ENCODE measurements around the gene PDE4D. TPM values are rescaled to one million over a fixed set of nuclear protein-coding genes. Genes with fewer than 3 reads are reported as not detected.

Gene PDE4D
- total RNA-seq, 1 experiment from 2014 or later = 2.1 TPM

DNA sequence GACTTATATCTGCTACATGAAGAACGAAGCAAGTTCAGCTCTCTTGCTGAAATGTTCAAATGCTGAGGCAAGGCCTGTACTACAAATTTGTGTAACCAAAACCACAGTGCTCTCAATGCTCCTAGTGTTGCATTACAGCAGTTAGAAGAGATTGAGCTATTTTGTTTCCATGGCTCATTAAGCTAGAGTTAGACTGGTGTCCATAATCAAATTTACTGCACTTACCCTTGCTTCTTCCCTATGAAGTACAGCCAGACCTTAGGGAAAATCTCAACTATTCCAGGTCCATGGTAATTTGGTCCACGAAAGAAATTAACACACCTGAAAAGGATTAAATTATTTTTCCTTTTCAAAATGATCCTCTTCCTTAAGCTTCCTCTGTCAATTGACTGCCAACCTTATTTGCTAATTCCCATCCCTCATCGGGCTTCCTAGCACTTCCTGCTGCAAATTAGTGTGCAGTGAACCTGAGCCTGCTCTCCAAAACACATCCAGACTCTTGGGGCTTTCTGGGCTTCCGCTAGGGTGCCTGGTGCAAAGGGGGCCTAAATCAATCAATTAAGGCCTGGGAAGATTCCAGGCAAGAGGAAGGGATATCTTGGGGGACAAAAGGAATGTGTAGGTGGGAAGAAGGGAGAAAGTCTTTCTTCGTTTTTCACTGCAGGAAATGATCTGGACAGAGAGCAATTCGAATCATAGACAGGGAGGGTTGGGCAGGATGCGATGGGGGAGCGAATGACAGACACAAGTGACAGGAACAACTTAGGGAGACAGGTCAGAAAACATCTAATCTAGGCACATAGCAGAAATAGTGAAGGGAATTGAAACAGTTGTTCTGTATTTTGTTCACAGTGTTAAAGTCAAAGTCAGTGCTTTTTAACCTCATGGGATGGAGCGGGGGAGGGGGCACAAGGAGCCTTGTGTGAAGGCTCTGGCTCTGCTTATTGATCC lies 768.2 kb downstream of the PDE4D start:
- Histone ChIP-seq H3K56ac (ENCODE audit: insufficient read length, low read depth, low read length) (no peak overlapping the region), H3K79me2 (ENCODE audit: insufficient read depth, low read length) (no peaks in the 10 kb centered on the region), H2BK20ac (ENCODE audit: low read depth, low read length, poor library complexity, severe bottlenecking) (no peak overlapping the region), H2AK5ac (ENCODE audit: insufficient read length, low read length) (no peak overlapping the region), H3K4me2 (ENCODE audit: insufficient read depth, insufficient read length, low read length) (no peak overlapping the region), H4K20me1 (ENCODE audit: control insufficient read depth, insufficient read depth, insufficient read length) (no peaks in the 10 kb centered on the region), H4K8ac (replicated peaks; ENCODE audit: insufficient read length, low read depth, low read length) (peak overlapping the region; percentile 57), H2BK12ac (ENCODE audit: insufficient read length, low read depth, low read length) (peak overlapping the region; percentile 99), H3K9ac (ENCODE audit: extremely low read depth, insufficient read length, low read length) (no peak overlapping the region), H4K5ac (ENCODE audit: insufficient read length, low read depth, low read length) (peak overlapping the region; percentile 27), H4K91ac (ENCODE audit: insufficient read length, low read depth, low read length) (peak overlapping the region; percentile 62), H3K79me1 (ENCODE audit: insufficient read depth, low read depth, low read length, poor library complexity, severe bottlenecking) (no peaks in the 10 kb centered on the region), H3K23me2 (ENCODE audit: insufficient read length, low read depth, low read length, poor library complexity, severe bottlenecking) (no peaks in the 10 kb centered on the region), H3K4me1 (ENCODE audit: insufficient read depth, low read length) (peaks cover 16% of the 10 kb centered on the region; the same call in 1 of the 2 replicates), H3K27ac (ENCODE audit: insufficient read length, low read depth, low read length) (peak overlapping the region; percentile 36), H2BK120ac (ENCODE audit: low read depth, low read length, poor library complexity, severe bottlenecking) (peak overlapping the region; percentile 78), H2AFZ (ENCODE audit: low read length) (peak overlapping the region; percentile 86), H3T11ph (ENCODE audit: low read length) (no peak overlapping the region), H3K4ac (ENCODE audit: low read depth, low read length) (no peak overlapping the region), H3K9me3 (ENCODE audit: control insufficient read depth, low read depth, low read length) (no peaks in the 10 kb centered on the region), H2BK15ac (ENCODE audit: low read depth, low read length) (no peak overlapping the region), H3K23ac (ENCODE audit: insufficient read length, low read depth, low read length) (no peak overlapping the region), H2BK5ac (ENCODE audit: insufficient read length, low read length) (no peak overlapping the region), H3K18ac (ENCODE audit: insufficient read length, low read depth, low read length) (peak overlapping the region; percentile 83), H3K14ac (ENCODE audit: insufficient read depth, low read length) (0 out of 2 replicates have a peak overlapping the region, but pooled peaks have one; percentile 8), H3K27me3 (ENCODE audit: insufficient read depth, low read length) (no peaks in the 10 kb centered on the region)
- H3K4me1 Mint-ChIP-seq = peaks cover 0 to 2% of the 10 kb centered on the region in 2 experiments; a peak in 2 of 4 replicates
- H3K27me3 Mint-ChIP-seq (ENCODE audit: low read depth) = no peaks in the 10 kb centered on the region
- no peak overlapping the region for H3K27ac Mint-ChIP-seq
- no peaks in the 10 kb centered on the region for H3K9me3 Mint-ChIP-seq
- DNase-seq = no peak
- no peak overlapping the region for H3K4me3 Mint-ChIP-seq
- no peaks in the 10 kb centered on the region for H3K36me3 Mint-ChIP-seq (ENCODE audit: insufficient read depth in 1 of 3, low read depth in 3 of 3)
- no CpG with 5 or more reads among the region's 9 CpGs for WGBS (ENCODE audit: extremely low coverage, insufficient read length, low lambda C conversion rate)
- TF ChIP-seq, protein P1, sequence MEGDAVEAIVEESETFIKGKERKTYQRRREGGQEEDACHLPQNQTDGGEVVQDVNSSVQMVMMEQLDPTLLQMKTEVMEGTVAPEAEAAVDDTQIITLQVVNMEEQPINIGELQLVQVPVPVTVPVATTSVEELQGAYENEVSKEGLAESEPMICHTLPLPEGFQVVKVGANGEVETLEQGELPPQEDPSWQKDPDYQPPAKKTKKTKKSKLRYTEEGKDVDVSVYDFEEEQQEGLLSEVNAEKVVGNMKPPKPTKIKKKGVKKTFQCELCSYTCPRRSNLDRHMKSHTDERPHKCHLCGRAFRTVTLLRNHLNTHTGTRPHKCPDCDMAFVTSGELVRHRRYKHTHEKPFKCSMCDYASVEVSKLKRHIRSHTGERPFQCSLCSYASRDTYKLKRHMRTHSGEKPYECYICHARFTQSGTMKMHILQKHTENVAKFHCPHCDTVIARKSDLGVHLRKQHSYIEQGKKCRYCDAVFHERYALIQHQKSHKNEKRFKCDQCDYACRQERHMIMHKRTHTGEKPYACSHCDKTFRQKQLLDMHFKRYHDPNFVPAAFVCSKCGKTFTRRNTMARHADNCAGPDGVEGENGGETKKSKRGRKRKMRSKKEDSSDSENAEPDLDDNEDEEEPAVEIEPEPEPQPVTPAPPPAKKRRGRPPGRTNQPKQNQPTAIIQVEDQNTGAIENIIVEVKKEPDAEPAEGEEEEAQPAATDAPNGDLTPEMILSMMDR (conservative IDR thresholded peaks at IDR 0.05) = no peak
